Measurements from ENCODE around the gene RAB7A. TPM values are rescaled to one million over a fixed set of nuclear protein-coding genes. Genes with fewer than 3 reads are reported as not detected.

The RAB7A gene
- total and polyA plus RNA-seq, 10 of the 15 experiments (the other 5 are each of a cell fraction or from before 2014, with no cell fraction given) = 40.3 to 212 (median 160) TPM

GRCh38 chr3:128725547-128726022, 398 bp upstream of the RAB7A start (continued):
- TF ChIP-seq MTA3 (IDR thresholded peaks at IDR 0.05; ENCODE audit: borderline replicate concordance, low read length) (no peak), MXI1 (IDR thresholded peaks at IDR 0.05; ENCODE audit: low read depth, low read length) (no peak), NR2C1 (IDR thresholded peaks at IDR 0.05) (peak; percentile 93), FOS (IDR thresholded peaks at IDR 0.05; ENCODE audit: borderline replicate concordance, extremely low read depth, insufficient read length) (no peak), SUPT20H (IDR thresholded peaks at IDR 0.05; ENCODE audit: borderline replicate concordance, control insufficient read depth, low read depth, low read length) (no peak), NBN (IDR thresholded peaks at IDR 0.05) (peak; percentile 63; the same call in 1 of the 2 replicates), RUNX3 (IDR thresholded peaks at IDR 0.05; ENCODE audit: low read length) (no peak), POLR2A (IDR thresholded peaks at IDR 0.05; ENCODE audit: low read depth, low read length) (no peak), CBFB (IDR thresholded peaks at IDR 0.05; ENCODE audit: low read depth) (0 out of 2 replicates have a peak, but pooled peaks have one; percentile 37), RFX5 (IDR thresholded peaks at IDR 0.05; ENCODE audit: low read depth, low read length) (no peak), CBX5 (IDR thresholded peaks at IDR 0.05; ENCODE audit: low read depth) (no peak), EZH2 (IDR thresholded peaks at IDR 0.05; ENCODE audit: borderline replicate concordance, control insufficient read depth, low read depth, low read length) (no peak), RAD51 (IDR thresholded peaks at IDR 0.05) (no peak), NR2F1 (conservative IDR thresholded peaks at IDR 0.05) (no peak), DPF2 (IDR thresholded peaks at IDR 0.05) (peak; percentile 74; the same call in 1 of the 2 replicates), RELB (IDR thresholded peaks at IDR 0.05; ENCODE audit: low read depth) (peak; percentile 70), MEF2B (IDR thresholded peaks at IDR 0.05; ENCODE audit: partially characterized antibody, poor library complexity, severe bottlenecking) (peak; percentile 19), ZBTB40 (IDR thresholded peaks at IDR 0.05; ENCODE audit: borderline replicate concordance) (no peak), ATF7 (IDR thresholded peaks at IDR 0.05; ENCODE audit: low read depth) (peak; percentile 73; the same call in 1 of the 2 replicates), YY1 (IDR thresholded peaks at IDR 0.05; ENCODE audit: low read depth, low read length) (peak; percentile 100), SIX5 (IDR thresholded peaks at IDR 0.05; ENCODE audit: low read depth, low read length, severe bottlenecking) (peak; percentile 87), HCFC1 (IDR thresholded peaks at IDR 0.05; ENCODE audit: low read length) (peak; percentile 92), ZNF217 (IDR thresholded peaks at IDR 0.05) (0 out of 2 replicates have a peak, but pooled peaks have one; percentile 12), POLR2AphosphoS2 (IDR thresholded peaks at IDR 0.05; ENCODE audit: low read depth, low read length) (no peak)
- TF ChIP-seq, protein P1, sequence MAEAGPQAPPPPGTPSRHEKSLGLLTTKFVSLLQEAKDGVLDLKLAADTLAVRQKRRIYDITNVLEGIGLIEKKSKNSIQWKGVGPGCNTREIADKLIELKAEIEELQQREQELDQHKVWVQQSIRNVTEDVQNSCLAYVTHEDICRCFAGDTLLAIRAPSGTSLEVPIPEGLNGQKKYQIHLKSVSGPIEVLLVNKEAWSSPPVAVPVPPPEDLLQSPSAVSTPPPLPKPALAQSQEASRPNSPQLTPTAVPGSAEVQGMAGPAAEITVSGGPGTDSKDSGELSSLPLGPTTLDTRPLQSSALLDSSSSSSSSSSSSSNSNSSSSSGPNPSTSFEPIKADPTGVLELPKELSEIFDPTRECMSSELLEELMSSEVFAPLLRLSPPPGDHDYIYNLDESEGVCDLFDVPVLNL (IDR thresholded peaks at IDR 0.05; ENCODE audit: low read depth, low read length) = no peak
- TF ChIP-seq, protein P2, sequence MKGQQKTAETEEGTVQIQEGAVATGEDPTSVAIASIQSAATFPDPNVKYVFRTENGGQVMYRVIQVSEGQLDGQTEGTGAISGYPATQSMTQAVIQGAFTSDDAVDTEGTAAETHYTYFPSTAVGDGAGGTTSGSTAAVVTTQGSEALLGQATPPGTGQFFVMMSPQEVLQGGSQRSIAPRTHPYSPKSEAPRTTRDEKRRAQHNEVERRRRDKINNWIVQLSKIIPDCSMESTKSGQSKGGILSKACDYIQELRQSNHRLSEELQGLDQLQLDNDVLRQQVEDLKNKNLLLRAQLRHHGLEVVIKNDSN (IDR thresholded peaks at IDR 0.05; ENCODE audit: borderline replicate concordance, extremely low read length, insufficient read depth, low read depth, low read length) = no peak

All from GM12878 (cell line).